GM21723 (cell line): ENCODE data around the gene FREM3.

Experiments used
- ATAC-seq: cut with Tn5 transposase; IDR thresholded peaks from one replicate; pipeline ENCODE4 v1.9.1; 2021; ENCODE audit warnings: mild to moderate bottlenecking, moderate library complexity; ENCODE audit not compliant: unreplicated experiment

Gene FREM3

GRCh38 chr4:143668930-143669552, 31.4 kb downstream of the FREM3 start:
- ATAC-seq = peak; percentile 99

GRCh38 chr4:143667461-143667860, 33.0 kb downstream of the FREM3 start:
- no peak for ATAC-seq

GRCh38 chr4:143658336-143658735, 42.1 kb downstream of the FREM3 start:
- no peak for ATAC-seq

DNA sequence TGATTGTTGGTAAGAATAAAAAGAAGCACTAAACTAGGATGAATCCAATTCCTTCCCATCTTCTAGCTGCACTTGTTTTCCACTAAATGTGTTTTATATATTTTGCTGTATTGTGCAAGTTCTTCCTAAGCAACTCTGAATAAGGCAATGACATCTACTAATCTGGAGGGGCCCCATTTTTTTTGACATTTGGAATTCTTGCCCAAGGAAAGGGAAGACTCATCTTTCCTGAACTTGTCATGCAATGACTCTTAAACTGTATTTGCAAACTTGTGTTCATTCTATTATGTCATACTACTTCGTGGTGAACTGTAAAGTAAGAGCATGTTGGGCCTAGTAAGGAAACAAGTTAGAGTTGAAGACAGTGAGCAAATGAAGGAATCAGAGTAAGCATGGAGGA, 45.9 kb downstream of the FREM3 start:
- ATAC-seq = no peak

DNA sequence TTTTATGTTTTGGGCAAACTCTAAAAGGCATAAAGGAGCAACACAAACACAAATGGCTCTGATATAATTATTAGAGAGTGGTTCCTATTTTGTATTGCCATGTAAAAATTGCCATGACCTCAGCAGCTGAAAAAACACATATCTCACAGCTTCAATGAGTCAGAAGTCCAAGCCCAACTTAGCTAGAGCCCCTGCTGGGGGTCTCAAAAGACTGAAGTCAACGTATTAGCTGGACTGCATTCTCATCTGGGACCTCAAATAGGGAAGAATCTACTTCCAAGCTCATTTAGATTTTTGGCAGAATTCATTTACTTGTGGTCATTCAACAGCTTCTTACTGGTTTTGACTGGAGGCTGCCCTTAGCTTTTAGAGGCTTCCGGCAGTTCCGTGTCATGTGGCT, 47.4 kb downstream of the FREM3 start:
- no peak for ATAC-seq

DNA sequence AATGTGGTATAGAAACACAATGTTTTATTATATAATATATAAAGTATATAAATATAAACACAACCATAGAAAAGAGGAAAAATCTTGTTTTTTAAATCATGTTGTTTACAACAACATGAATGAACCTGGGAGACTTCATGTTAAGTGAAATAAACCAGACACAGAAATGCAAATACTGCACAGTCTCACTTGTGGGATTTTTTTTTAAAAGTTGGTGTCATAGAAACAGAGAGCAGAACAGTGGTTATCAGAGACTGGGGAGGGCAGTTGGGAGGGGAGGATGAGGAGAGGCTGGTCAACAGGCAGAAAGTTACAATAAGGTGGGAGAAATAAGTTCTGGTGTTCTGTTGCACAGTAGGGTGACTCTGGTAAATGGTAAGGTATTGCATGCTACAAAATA, 57.1 kb downstream of the FREM3 start:
- ATAC-seq = no peak

GRCh38 chr4:143642611-143643010, 57.9 kb downstream of the FREM3 start:
- no peak for ATAC-seq

DNA sequence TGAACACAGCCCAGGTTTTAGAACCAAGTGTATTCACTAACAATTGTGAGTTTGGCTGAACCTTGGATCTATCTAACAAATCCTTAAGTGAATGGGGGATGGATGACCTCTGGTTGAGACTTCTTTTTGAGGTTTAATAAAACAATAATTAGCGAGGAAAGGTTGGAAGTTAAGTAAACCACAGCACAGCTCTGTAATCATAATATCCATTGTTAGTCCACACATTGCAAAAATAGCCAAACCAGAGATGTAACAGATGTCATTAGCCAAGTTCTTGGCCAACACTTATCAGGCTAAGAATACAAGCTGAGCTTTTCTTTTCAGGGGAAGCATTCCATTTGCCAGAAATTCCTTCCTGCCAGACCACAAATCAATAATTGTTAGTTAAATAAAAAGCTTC, 59.1 kb downstream of the FREM3 start:
- ATAC-seq = no peak

DNA sequence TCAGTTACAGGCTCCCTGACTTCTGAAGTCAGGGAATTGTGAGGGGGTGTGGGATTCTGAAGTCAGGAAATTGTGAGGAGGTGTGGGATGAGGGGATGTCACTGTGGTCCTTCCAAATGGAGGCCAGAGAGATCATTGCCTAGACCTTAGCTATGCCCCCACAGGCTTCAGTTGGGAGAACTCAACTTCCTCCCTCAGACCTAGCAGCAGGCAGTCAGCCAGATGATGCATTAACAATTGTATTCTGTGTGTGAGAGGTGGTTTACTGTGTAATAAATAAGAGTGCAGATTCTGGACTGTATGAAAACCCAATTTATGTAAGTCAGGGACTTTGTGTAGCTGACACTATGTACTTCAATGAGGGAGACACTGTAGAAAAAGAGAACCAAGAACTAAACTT, 65.7 kb downstream of the FREM3 start:
- ATAC-seq = no peak

- ATAC-seq = no peak
These were observed 66.6 kb downstream of the FREM3 start for GRCh38 chr4:143633833-143634232.

- ATAC-seq = no peak
These were observed 74.2 kb downstream of the FREM3 start for GRCh38 chr4:143626134-143626911.

DNA sequence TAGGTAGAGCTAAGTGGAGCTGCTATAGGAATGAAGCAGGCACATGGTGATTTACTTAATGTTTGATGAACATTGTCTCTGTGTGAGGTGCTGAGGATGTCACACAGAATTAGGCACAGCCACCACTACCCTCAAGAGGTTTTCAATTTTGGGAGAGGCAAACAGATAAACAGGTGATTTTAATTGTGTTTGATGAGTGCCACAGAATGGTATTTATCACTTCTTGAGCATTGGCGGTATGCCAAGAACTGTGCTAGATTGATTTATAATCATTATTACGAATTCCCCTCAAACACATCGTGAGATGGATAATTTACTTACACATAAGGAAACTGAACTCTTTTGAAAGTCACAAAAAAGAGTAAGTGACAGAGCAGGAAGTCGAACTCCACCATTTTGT, 74.8 kb downstream of the FREM3 start:
- no peak for ATAC-seq

DNA sequence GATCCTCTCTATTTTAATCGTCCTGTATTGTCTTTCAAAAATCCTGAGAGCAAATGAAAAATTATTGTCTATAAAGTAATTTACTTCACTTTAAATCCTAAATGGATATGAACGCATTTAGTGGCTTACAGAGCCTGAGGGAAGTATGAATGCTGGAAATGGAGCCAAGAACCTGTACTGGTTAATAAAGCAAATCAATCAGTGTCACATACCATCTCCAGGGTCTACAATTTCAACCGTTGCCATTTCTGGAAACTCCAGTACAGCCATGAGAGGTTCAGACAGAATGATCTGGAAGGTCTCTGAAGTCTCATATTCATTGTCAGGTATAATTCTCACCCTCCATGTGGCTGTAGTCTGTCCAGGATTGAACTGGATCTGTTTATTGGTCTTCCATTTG, 76.6 kb downstream of the FREM3 start:
- no peak for ATAC-seq

- no peak for ATAC-seq
These were observed 81.7 kb downstream of the FREM3 start for GRCh38 chr4:143618811-143619210.

- no peak for ATAC-seq
These were observed 82.3 kb downstream of the FREM3 start for GRCh38 chr4:143617994-143618679.

DNA sequence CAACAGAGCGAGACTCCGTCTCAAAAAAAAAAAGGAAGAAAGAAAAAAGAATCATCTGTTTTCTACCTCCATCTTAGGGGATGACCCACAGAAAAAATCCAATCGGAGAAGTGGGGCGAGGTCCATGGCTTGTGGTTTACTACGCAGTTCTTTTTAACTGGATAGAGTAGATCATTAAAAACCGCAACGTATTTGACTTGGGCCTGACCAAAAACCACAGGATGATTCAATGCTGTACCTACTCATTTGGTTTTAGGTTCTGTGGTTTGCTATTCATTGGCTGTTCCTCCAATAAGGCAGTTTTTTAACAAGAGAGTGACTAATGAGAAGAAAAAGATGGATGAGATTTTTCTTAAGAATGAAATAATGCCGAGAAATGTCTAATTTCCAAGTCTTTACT, 83.7 kb downstream of the FREM3 start:
- ATAC-seq = peak; percentile 94

- ATAC-seq = no peak
These were observed 91.0 kb downstream of the FREM3 start for GRCh38 chr4:143609492-143609891.

- no peak for ATAC-seq
These were observed 94.0 kb downstream of the FREM3 start for GRCh38 chr4:143606480-143606879.

DNA sequence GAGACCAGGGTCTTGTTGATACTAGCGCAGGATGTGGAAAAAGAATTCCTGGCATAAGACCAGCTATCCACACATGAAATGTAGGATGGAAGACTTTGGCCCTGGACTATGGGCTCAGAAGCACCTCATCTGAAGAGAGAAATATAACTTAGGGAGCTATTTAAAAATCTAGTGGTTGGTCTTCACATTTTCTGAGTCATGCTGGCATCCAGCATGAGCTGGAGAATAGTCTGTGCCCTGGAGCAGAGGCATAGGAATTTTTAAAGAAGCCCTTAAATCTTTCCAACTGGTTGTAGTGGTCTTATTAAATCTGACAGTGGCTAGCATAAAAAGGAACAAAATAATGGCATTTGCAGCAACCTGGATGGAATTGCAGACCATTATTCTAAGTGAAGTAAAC, 100.6 kb downstream of the FREM3 start:
- ATAC-seq = no peak

GRCh38 chr4:143598816-143599215, 101.7 kb downstream of the FREM3 start:
- no peak for ATAC-seq

DNA sequence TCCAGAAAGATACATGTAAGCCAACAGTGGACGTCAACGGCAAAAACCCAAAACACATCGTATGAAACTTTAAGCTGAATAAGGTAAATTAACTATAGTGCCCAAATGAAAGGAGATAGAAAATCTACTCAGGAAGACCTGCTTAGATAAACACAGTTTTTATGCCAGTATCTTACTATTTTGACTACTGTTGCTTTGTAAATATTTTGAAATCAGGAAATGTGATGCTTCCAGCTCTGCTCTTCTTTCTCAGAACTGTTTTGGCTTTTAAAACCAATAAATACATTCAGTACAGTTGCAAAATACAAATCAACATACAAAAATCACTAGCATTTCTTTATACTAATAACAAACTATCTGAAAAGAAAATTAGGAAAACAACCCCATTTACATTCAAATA, 103.2 kb downstream of the FREM3 start:
- ATAC-seq = no peak

- ATAC-seq = no peak
These were observed 112.8 kb downstream of the FREM3 start for GRCh38 chr4:143587703-143588102.
